WTC11 (cell line): ENCODE results near the gene PCDHGB4. TPM values are rescaled to one million over a fixed set of nuclear protein-coding genes. Genes with fewer than 3 reads are reported as not detected.

Source experiments
- ATAC-seq: fragments of 200-7000 bp; cut with Tn5 transposase; 2 replicates; pipeline ENCODE4 v1.10.0; 2021; ENCODE audit warnings: mild to moderate bottlenecking, moderate library complexity
- CTCF ChIA-PET: fragments of 300-600 bp; sonication (Branson Sonifier 250); formaldehyde crosslinking; loops from one replicate; lab custom pipeline; 2021; ENCODE audit warnings: antibody characterized with exemption; lab: Charles Lee
- POLR2A ChIA-PET: fragments of 350-600 bp; sonication (Branson Sonifier 250); formaldehyde crosslinking; loops from one replicate; lab custom pipeline; 2021; ENCODE audit warnings: antibody characterized with exemption; lab: Charles Lee
- DNase-seq: peaks from one replicate; pipeline ENCODE4 v3.0.0; 2021; ENCODE audit warnings: low spot score
- H3K27ac Mint-ChIP-seq: 2 replicates; pipeline ENCODE4 v1.8.0; 2021; ENCODE audit warnings: mixed read lengths
- H3K27me3 Mint-ChIP-seq: 2 replicates; pipeline ENCODE4 v1.8.0; 2021; ENCODE audit warnings: low read depth, mild to moderate bottlenecking, moderate library complexity, mixed read lengths
- H3K36me3 Mint-ChIP-seq: 2 replicates; pipeline ENCODE4 v1.8.0; 2021; ENCODE audit warnings: mixed read lengths
- H3K4me1 Mint-ChIP-seq: 2 replicates; pipeline ENCODE4 v1.8.0; 2022; ENCODE audit warnings: mixed read lengths
- H3K4me3 Mint-ChIP-seq: 2 replicates; pipeline ENCODE4 v1.8.0; 2021; ENCODE audit warnings: mild to moderate bottlenecking, moderate library complexity, mixed read lengths
- H3K9me3 Mint-ChIP-seq: 2 replicates; pipeline ENCODE4 v1.8.0; 2021; ENCODE audit warnings: mixed read lengths
- AFF4 ChIP-seq: sonication (generic); formaldehyde crosslinking; IDR thresholded peaks from 2 replicates; pipeline ENCODE4 v1.8.1; 2023; ENCODE audit warnings: mild to moderate bottlenecking, missing genetic modification reagents, borderline replicate concordance
- AR ChIP-seq: fragments of 250-450 bp; sonication (Bioruptor Pico); IDR thresholded peaks from 2 replicates; pipeline ENCODE4 v1.9.0; 2021; ENCODE audit warnings: mild to moderate bottlenecking
- E2F1 ChIP-seq: sonication (generic); formaldehyde crosslinking; IDR thresholded peaks from 2 replicates; pipeline ENCODE4 v1.8.0; 2022; ENCODE audit warnings: mild to moderate bottlenecking, missing genetic modification reagents
- ESRRA ChIP-seq: sonication (generic); formaldehyde crosslinking; IDR thresholded peaks from 2 replicates; pipeline ENCODE4 v1.8.1; 2022; ENCODE audit warnings: mild to moderate bottlenecking, missing genetic modification reagents, borderline replicate concordance
- ETV6 ChIP-seq: sonication (generic); formaldehyde crosslinking; IDR thresholded peaks from 2 replicates; pipeline ENCODE4 v1.8.1; 2022; ENCODE audit warnings: mild to moderate bottlenecking, missing genetic modification reagents
- FOXK1 ChIP-seq: sonication (generic); formaldehyde crosslinking; IDR thresholded peaks from 2 replicates; pipeline ENCODE4 v1.8.0; 2022; ENCODE audit warnings: mild to moderate bottlenecking, moderate library complexity, missing genetic modification reagents
- FOXP1 ChIP-seq: sonication (generic); formaldehyde crosslinking; IDR thresholded peaks from 2 replicates; pipeline ENCODE4 v1.8.0; 2022; ENCODE audit warnings: missing genetic modification reagents, mild to moderate bottlenecking, moderate library complexity, borderline replicate concordance
- GABPB1 ChIP-seq: sonication (generic); formaldehyde crosslinking; IDR thresholded peaks from 2 replicates; pipeline ENCODE4 v1.8.1; 2023; ENCODE audit warnings: mild to moderate bottlenecking, missing genetic modification reagents
- GTF2I ChIP-seq: fragments of 250-450 bp; sonication (Bioruptor Pico); conservative IDR thresholded peaks from 2 replicates; pipeline ENCODE4 v1.4.0; 2021; ENCODE audit warnings: mild to moderate bottlenecking
- KAT7 ChIP-seq: sonication (generic); formaldehyde crosslinking; IDR thresholded peaks from 2 replicates; pipeline ENCODE4 v1.8.1; 2023; ENCODE audit warnings: missing genetic modification reagents, mild to moderate bottlenecking, borderline replicate concordance
- NFATC4 ChIP-seq: fragments of 250-450 bp; sonication (Bioruptor Pico); IDR thresholded peaks from 2 replicates; pipeline ENCODE4 v1.9.0; 2021; ENCODE audit warnings: mild to moderate bottlenecking
- OVOL2 ChIP-seq: fragments of 250-450 bp; sonication (Bioruptor Pico); IDR thresholded peaks from 2 replicates; pipeline ENCODE4 v1.9.0; 2021; ENCODE audit warnings: mild to moderate bottlenecking, borderline replicate concordance
- PRRX2 ChIP-seq: fragments of 250-450 bp; sonication (Bioruptor Pico); IDR thresholded peaks from 2 replicates; pipeline ENCODE4 v1.8.0; 2021; ENCODE audit warnings: mild to moderate bottlenecking
- RELA ChIP-seq: sonication (generic); formaldehyde crosslinking; IDR thresholded peaks from 2 replicates; pipeline ENCODE4 v1.8.1; 2022; ENCODE audit warnings: missing genetic modification reagents, mild to moderate bottlenecking, borderline replicate concordance
- SMAD3 ChIP-seq: sonication (generic); formaldehyde crosslinking; IDR thresholded peaks from 2 replicates; pipeline ENCODE4 v1.8.0; 2022; ENCODE audit warnings: missing genetic modification reagents, mild to moderate bottlenecking, borderline replicate concordance
- SMAD4 ChIP-seq: sonication (generic); formaldehyde crosslinking; IDR thresholded peaks from 2 replicates; pipeline ENCODE4 v1.8.0; 2022; ENCODE audit warnings: mild to moderate bottlenecking, missing genetic modification reagents
- TCF7 ChIP-seq: sonication (generic); formaldehyde crosslinking; IDR thresholded peaks from 2 replicates; pipeline ENCODE4 v1.8.0; 2022; ENCODE audit warnings: mild to moderate bottlenecking, low read depth, missing genetic modification reagents, moderate library complexity
- TEAD1 ChIP-seq: sonication (generic); formaldehyde crosslinking; IDR thresholded peaks from 2 replicates; pipeline ENCODE4 v1.8.0; 2022; ENCODE audit warnings: mild to moderate bottlenecking, missing genetic modification reagents
- TP53 ChIP-seq: sonication (generic); formaldehyde crosslinking; IDR thresholded peaks from 2 replicates; pipeline ENCODE4 v1.8.1; 2023; ENCODE audit warnings: mild to moderate bottlenecking, missing genetic modification reagents
- ZNF121 ChIP-seq: sonication (generic); formaldehyde crosslinking; IDR thresholded peaks from 2 replicates; pipeline ENCODE4 v1.8.0; 2023; ENCODE audit warnings: missing genetic modification reagents
- ZNF317 ChIP-seq: sonication (generic); formaldehyde crosslinking; IDR thresholded peaks from 2 replicates; pipeline ENCODE4 v1.8.1; 2023; ENCODE audit warnings: low read depth, mild to moderate bottlenecking, moderate library complexity, missing genetic modification reagents, borderline replicate concordance
- ZNF396 ChIP-seq: fragments of 250-450 bp; sonication (Bioruptor Pico); IDR thresholded peaks from 2 replicates; pipeline ENCODE4 v1.8.0; 2021; ENCODE audit warnings: mild to moderate bottlenecking, moderate library complexity, borderline replicate concordance
- ZNF423 ChIP-seq: fragments of 250-450 bp; sonication (Bioruptor Pico); IDR thresholded peaks from 2 replicates; pipeline ENCODE4 v2.1.2; 2022; ENCODE audit warnings: mild to moderate bottlenecking, moderate library complexity
- ZNF671 ChIP-seq: fragments of 250-450 bp; sonication (Bioruptor Pico); IDR thresholded peaks from 2 replicates; pipeline ENCODE4 v1.8.0; 2021; ENCODE audit warnings: mild to moderate bottlenecking
- total RNA-seq: library from RNA; stranded (reverse); gene quantifications from 3 replicates; pipeline ENCODE4 v1.2.3, GENCODE V29; 2021
- TF ChIP-seq, protein P1 (sequence below): sonication (generic); formaldehyde crosslinking; IDR thresholded peaks from 2 replicates; pipeline ENCODE4 v1.8.1; 2022; ENCODE audit warnings: mild to moderate bottlenecking, missing genetic modification reagents, moderate library complexity, borderline replicate concordance
- TF ChIP-seq, protein P2 (sequence below): sonication (generic); formaldehyde crosslinking; IDR thresholded peaks from 2 replicates; pipeline ENCODE4 v1.8.1; 2022; ENCODE audit warnings: mild to moderate bottlenecking, moderate library complexity, missing genetic modification reagents
- TF ChIP-seq, protein P3 (sequence below): sonication (generic); formaldehyde crosslinking; IDR thresholded peaks from 2 replicates; pipeline ENCODE4 v1.8.0; 2023; ENCODE audit warnings: missing genetic modification reagents

PCDHGB4 gene
- total RNA-seq, 1 experiment from 2014 or later = 9.1 TPM

DNA sequence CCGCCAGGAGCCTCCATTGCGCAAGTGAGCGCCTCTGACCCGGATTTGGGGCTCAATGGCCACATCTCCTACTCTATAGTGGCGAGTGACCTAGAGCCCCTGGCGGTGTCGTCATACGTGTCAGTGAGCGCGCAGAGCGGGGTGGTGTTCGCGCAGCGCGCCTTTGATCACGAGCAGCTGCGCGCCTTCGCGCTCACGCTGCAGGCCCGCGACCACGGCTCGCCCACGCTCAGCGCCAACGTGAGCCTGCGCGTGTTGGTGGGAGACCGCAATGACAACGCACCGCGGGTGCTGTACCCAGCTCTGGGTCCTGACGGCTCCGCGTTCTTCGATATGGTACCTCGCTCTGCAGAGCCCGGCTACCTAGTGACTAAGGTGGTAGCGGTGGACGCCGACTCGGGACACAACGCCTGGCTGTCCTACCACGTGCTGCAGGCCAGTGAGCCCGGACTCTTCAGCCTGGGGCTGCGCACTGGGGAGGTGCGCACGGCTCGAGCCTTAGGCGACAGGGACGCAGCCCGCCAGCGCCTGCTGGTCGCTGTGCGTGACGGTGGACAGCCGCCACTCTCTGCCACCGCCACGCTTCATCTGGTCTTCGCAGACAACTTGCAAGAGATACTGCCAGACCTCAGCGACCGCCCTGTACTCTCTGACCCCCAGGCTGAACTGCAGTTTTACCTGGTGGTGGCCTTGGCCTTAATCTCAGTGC lies 22.3 kb downstream of the PCDHGB4 start:
- H3K27me3 Mint-ChIP-seq = peaks cover 25% of the 10 kb centered on the region
- peaks cover 15% of the 10 kb centered on the region for H3K9me3 Mint-ChIP-seq
- H3K27ac Mint-ChIP-seq = peak overlapping the region; percentile 13; the same call in 1 of the 2 replicates
- TF ChIP-seq FOXP1 (CRISPR knock-in tag) (no peak), SMAD3 (no peak), RELA (CRISPR knock-in tag) (no peak), ETV6 (CRISPR knock-in tag) (no peak), TCF7 (no peak), FOXK1 (CRISPR knock-in tag) (no peak), TEAD1 (no peak), ZNF121 (CRISPR knock-in tag) (no peak), AFF4 (CRISPR knock-in tag) (no peak), OVOL2 (CRISPR knock-in tag) (no peak), AR (CRISPR knock-in tag) (no peak), SMAD4 (no peak), ZNF423 (CRISPR knock-in tag) (no peak), ZNF671 (CRISPR knock-in tag) (no peak), ESRRA (CRISPR knock-in tag) (no peak)
- TF ChIP-seq, protein P1, sequence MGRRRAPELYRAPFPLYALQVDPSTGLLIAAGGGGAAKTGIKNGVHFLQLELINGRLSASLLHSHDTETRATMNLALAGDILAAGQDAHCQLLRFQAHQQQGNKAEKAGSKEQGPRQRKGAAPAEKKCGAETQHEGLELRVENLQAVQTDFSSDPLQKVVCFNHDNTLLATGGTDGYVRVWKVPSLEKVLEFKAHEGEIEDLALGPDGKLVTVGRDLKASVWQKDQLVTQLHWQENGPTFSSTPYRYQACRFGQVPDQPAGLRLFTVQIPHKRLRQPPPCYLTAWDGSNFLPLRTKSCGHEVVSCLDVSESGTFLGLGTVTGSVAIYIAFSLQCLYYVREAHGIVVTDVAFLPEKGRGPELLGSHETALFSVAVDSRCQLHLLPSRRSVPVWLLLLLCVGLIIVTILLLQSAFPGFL (CRISPR knock-in tag) = no peak
- no peak for ATAC-seq
- peak overlapping the region; percentile 96 for H3K4me3 Mint-ChIP-seq
- H3K36me3 Mint-ChIP-seq = peaks cover 22% of the 10 kb centered on the region
- ChIA-PET CTCF (no interaction called here), POLR2A (no interaction called here)
- H3K4me1 Mint-ChIP-seq = peaks cover 17% of the 10 kb centered on the region
- DNase-seq = no peak

DNA sequence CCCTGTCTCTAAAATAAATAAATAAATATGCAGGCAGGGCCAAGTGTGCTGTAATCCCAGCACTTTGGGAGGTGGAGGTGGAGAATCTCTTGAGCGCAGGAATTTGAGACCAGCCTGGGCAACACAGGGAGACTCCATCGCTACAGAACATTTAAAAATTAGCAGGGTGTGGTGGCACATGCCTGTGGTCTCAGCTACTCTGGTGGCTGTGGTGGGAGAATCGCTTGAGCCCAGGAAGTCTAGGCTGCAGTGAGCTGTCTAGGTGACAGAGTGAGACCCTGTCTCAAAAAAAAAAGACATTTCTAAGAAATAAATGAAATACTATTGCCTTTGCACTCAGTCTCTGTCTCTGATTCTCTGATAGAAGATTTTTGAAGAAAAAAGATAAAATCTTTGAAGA lies 24.1 kb downstream of the PCDHGB4 start:
- peaks cover 24% of the 10 kb centered on the region for H3K36me3 Mint-ChIP-seq
- peaks cover 11% of the 10 kb centered on the region; the same call in 1 of the 2 replicates for H3K9me3 Mint-ChIP-seq
- TF ChIP-seq PRRX2 (CRISPR knock-in tag) (no peak), TP53 (CRISPR knock-in tag) (no peak), KAT7 (CRISPR knock-in tag) (no peak), SMAD4 (no peak), GABPB1 (CRISPR knock-in tag) (no peak), ZNF121 (CRISPR knock-in tag) (no peak), E2F1 (CRISPR knock-in tag) (no peak), NFATC4 (CRISPR knock-in tag) (no peak), ZNF396 (CRISPR knock-in tag) (no peak), ZNF317 (CRISPR knock-in tag) (no peak), GTF2I (CRISPR knock-in tag) (no peak)
- TF ChIP-seq, protein P2, sequence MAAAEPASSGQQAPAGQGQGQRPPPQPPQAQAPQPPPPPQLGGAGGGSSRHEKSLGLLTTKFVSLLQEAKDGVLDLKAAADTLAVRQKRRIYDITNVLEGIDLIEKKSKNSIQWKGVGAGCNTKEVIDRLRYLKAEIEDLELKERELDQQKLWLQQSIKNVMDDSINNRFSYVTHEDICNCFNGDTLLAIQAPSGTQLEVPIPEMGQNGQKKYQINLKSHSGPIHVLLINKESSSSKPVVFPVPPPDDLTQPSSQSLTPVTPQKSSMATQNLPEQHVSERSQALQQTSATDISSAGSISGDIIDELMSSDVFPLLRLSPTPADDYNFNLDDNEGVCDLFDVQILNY (CRISPR knock-in tag) = no peak
- TF ChIP-seq, protein P3, sequence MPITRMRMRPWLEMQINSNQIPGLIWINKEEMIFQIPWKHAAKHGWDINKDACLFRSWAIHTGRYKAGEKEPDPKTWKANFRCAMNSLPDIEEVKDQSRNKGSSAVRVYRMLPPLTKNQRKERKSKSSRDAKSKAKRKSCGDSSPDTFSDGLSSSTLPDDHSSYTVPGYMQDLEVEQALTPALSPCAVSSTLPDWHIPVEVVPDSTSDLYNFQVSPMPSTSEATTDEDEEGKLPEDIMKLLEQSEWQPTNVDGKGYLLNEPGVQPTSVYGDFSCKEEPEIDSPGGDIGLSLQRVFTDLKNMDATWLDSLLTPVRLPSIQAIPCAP (CRISPR knock-in tag) = no peak

More for the DNA sequence above, 24.1 kb downstream of the PCDHGB4 start:
- CTCF ChIA-PET = interaction anchor here (0.9 to 4.3 kb wide), 8 partner anchors 9 to 188 kb away, joined by 3 to 52 read pairs (median 11); partner anchors contain the start of genes PCDHB14, PCDHGA9, PCDHGB3 and PCDHGB5
- Mint-ChIP-seq H3K27ac (no peak overlapping the region), H3K4me1 (peaks cover 24% of the 10 kb centered on the region), H3K4me3 (no peak overlapping the region), H3K27me3 (peaks cover 25% of the 10 kb centered on the region)
- no peak for DNase-seq
- POLR2A ChIA-PET = no interaction called here
- ATAC-seq = no peak
